ENCODE results near the gene ID1.

DNA sequence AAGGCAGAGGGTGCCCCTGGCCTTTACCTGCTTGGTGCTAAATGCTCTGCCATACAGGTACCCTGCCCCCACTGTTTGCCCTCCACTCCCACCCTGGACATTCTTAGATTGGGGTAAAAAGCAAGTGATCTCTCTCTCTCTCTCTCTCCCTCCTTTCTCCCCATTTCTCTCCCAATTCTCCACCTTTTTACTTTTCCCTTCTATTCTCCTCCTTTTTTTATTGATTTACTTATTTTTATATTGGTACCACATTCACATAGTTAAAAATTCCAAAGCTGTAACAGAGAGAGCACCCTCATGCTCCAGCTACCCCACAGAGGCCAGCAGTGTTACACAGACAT, 37.7 kb upstream of the ID1 start:
- TF ChIP-seq, protein P1, sequence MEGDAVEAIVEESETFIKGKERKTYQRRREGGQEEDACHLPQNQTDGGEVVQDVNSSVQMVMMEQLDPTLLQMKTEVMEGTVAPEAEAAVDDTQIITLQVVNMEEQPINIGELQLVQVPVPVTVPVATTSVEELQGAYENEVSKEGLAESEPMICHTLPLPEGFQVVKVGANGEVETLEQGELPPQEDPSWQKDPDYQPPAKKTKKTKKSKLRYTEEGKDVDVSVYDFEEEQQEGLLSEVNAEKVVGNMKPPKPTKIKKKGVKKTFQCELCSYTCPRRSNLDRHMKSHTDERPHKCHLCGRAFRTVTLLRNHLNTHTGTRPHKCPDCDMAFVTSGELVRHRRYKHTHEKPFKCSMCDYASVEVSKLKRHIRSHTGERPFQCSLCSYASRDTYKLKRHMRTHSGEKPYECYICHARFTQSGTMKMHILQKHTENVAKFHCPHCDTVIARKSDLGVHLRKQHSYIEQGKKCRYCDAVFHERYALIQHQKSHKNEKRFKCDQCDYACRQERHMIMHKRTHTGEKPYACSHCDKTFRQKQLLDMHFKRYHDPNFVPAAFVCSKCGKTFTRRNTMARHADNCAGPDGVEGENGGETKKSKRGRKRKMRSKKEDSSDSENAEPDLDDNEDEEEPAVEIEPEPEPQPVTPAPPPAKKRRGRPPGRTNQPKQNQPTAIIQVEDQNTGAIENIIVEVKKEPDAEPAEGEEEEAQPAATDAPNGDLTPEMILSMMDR (IDR thresholded peaks at IDR 0.05 in 8 of 11, conservative IDR thresholded peaks at IDR 0.05 in 3 of 11): no peak
- no peak for TF ChIP-seq POLR2A (IDR thresholded peaks at IDR 0.05)
- no peak for TF ChIP-seq POLR2AphosphoS5 (IDR thresholded peaks at IDR 0.05)
